Gastrocnemius medialis (tissue), 4 donors: ENCODE data around the gene SEPTIN11.

Source experiments
- CTCF ChIP-seq, 5 experiments: fragments of 450-650 bp in 3 of 5; fragments of 200-600 bp in 2 of 5; sonication (generic) in 2 of 5; IDR thresholded peaks in 4 of 5; conservative IDR thresholded peaks in 1 of 5; 1 replicate in 4 of 5; 2 replicates in 1 of 5; pipeline ENCODE4 v1.5.1; 2016 to 2019; ENCODE audit warnings: antibody characterized with exemption in 5 of 5, mild to moderate bottlenecking in 3 of 5, moderate library complexity in 3 of 5
- POLR2A ChIP-seq, 2 donors: fragments of 450-650 bp; IDR thresholded peaks; one replicate each; pipeline ENCODE4 v1.6.1; 2017; ENCODE audit warnings: antibody characterized with exemption in 2 of 2, mild to moderate bottlenecking in 2 of 2, moderate library complexity in 2 of 2

DNA sequence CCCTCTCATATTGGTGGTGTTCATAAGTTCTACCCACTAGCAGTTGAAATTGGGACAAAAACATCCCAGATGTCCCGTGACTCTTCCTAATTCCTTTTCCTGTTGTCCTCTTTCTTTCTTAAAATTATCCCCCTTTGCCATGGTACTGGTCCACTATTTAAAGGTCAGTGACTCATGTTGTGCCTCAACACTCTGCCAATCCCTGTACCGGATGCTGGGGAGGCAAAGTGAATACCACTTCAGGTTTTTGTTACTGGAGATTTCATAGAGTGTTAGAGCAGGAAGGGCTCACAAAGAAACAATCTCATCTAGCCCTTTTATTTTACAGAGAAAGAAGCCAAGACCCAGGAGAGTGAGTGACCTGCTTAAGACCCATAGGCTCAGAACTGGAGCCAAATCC is 24.6 kb downstream of the SEPTIN11 start:
- TF ChIP-seq CTCF (IDR thresholded peaks at IDR 0.05 in 4 of 5, conservative IDR thresholded peaks at IDR 0.05 in 1 of 5) (no peak), POLR2A (IDR thresholded peaks at IDR 0.05) (no peak)
